Calu3 (cell line): Measurements from ENCODE around the gene MRPS15. TPM values are rescaled to one million over a fixed set of nuclear protein-coding genes. Genes with fewer than 3 reads are reported as not detected.

Source experiments
- BruUV-seq: library from RNA; stranded (reverse); fragments of 400-500 nt; replicated peaks from 2 replicates; lab custom pipeline; 2021; lab: Mats Ljungman, UMichigan
- CTCF ChIA-PET: fragments of 300-600 bp; sonication (Branson Sonifier 250); formaldehyde crosslinking; loops from one replicate; lab custom pipeline; 2022; ENCODE audit warnings: antibody characterized with exemption; lab: Charles Lee
- DNase-seq: peaks from one replicate; pipeline ENCODE4 v3.0.0; 2022
- H3K27ac Mint-ChIP-seq: one replicate; pipeline ENCODE4 v1.8.0; 2022; ENCODE audit warnings: mixed read lengths; ENCODE audit not compliant: unreplicated experiment
- H3K27me3 Mint-ChIP-seq: one replicate; pipeline ENCODE4 v1.8.0; 2022; ENCODE audit warnings: mixed read lengths; ENCODE audit not compliant: unreplicated experiment
- H3K36me3 Mint-ChIP-seq: one replicate; pipeline ENCODE4 v1.8.0; 2022; ENCODE audit warnings: mild to moderate bottlenecking, moderate library complexity, mixed read lengths; ENCODE audit not compliant: insufficient read depth, unreplicated experiment
- H3K4me1 Mint-ChIP-seq: one replicate; pipeline ENCODE4 v1.8.0; 2022; ENCODE audit warnings: mild to moderate bottlenecking, low read depth, mixed read lengths; ENCODE audit not compliant: unreplicated experiment
- H3K4me3 Mint-ChIP-seq: one replicate; pipeline ENCODE4 v1.8.0; 2022; ENCODE audit warnings: mild to moderate bottlenecking, low read depth, moderate library complexity, mixed read lengths; ENCODE audit not compliant: unreplicated experiment
- H3K9me3 Mint-ChIP-seq: one replicate; pipeline ENCODE4 v1.8.0; 2022; ENCODE audit warnings: low read depth, mixed read lengths; ENCODE audit not compliant: unreplicated experiment
- intact Hi-C: fragments of 100-400 bp; cut with micrococcal nuclease; formaldehyde crosslinking; loops from one replicate; pipeline ENCODE4 v1.10.0; 2022; ENCODE audit not compliant: unreplicated experiment
- total RNA-seq: library from RNA; stranded (reverse); gene quantifications from 2 replicates; pipeline ENCODE4 v1.2.3, GENCODE V29; 2022
- TF ChIP-seq, protein P1 (sequence below): fragments of 200-600 bp; IDR thresholded peaks from one replicate; pipeline ENCODE4 v1.8.0; 2022; ENCODE audit warnings: antibody characterized with exemption; ENCODE audit not compliant: unreplicated experiment

Gene MRPS15
- total RNA-seq, 1 experiment from 2014 or later = 97.8 TPM

DNA sequence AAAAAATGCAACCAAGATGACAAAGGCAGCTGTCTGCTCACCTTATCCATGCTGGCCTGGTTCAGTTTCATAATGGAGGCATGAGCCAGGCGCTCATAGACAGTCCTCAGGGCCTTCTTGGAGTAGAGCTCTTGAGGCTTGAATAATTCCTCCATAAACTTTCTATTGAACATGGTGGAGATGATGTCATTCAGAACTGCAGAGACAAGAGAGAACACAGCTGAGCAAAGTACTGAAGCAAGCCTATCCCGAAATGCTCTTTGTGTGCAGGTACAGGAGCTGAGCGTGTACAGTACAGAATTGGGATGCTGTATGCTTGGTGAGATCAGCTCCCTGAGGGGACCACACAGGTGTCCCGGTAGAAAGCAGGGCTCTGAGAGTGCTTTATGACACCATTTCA, 25.5 kb downstream of the MRPS15 start:
- H3K4me3 Mint-ChIP-seq = no peak overlapping the region
- H3K36me3 Mint-ChIP-seq = peaks cover 8% of the 10 kb centered on the region
- peaks cover 16% of the 10 kb centered on the region for H3K4me1 Mint-ChIP-seq
- BruUV-seq = no TSS peak
- H3K27ac Mint-ChIP-seq = no peak overlapping the region
- H3K9me3 Mint-ChIP-seq = no peaks in the 10 kb centered on the region
- intact Hi-C loops = no loop called here
- TF ChIP-seq, protein P1, sequence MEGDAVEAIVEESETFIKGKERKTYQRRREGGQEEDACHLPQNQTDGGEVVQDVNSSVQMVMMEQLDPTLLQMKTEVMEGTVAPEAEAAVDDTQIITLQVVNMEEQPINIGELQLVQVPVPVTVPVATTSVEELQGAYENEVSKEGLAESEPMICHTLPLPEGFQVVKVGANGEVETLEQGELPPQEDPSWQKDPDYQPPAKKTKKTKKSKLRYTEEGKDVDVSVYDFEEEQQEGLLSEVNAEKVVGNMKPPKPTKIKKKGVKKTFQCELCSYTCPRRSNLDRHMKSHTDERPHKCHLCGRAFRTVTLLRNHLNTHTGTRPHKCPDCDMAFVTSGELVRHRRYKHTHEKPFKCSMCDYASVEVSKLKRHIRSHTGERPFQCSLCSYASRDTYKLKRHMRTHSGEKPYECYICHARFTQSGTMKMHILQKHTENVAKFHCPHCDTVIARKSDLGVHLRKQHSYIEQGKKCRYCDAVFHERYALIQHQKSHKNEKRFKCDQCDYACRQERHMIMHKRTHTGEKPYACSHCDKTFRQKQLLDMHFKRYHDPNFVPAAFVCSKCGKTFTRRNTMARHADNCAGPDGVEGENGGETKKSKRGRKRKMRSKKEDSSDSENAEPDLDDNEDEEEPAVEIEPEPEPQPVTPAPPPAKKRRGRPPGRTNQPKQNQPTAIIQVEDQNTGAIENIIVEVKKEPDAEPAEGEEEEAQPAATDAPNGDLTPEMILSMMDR = no peak
- no peak for DNase-seq
- CTCF ChIA-PET = no interaction called here
- no peaks in the 10 kb centered on the region for H3K27me3 Mint-ChIP-seq

DNA sequence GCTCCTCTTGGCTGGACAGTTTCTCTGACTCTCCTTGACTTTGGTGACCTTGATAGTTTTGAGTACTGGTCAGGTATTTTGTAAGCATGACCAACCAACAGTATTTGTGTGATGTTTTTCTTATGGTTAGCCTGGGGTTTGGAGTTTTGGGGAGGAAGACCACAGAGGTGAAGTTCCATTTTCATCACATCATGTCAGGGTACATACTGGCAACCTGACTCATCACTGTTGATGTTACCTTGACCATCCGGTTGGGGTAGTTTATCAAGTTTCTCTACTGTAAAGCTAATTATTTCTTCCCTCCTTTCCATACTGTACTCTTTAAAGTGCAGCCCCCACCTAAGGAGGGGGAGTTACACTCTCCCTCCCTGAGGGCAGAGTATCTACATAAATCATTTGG, 27.4 kb downstream of the MRPS15 start:
- peak overlapping the region; percentile 72 for H3K27ac Mint-ChIP-seq

DNA sequence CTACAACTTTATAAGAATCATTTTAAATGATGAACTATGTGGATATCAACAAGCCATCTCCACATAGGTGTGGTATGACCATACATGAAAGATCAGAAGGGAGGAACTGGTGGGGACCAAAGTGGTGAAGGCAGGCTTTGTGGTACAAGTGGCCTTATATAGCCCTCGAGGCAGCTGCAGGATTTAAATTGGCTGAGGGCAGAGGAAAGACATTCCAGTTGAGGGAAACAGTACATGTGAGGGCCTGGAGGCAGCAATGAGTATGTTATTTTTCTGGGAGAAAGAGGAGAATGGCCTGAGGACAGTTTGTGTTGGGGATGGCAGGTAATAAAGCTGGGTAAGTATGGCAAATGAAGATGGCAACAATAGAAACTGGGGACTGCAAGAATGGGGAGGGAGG, 31.1 kb downstream of the MRPS15 start:
- TF ChIP-seq, protein P1 = no peak
- no TSS peak for BruUV-seq
- H3K36me3 Mint-ChIP-seq = peaks cover 14% of the 10 kb centered on the region
- no peaks in the 10 kb centered on the region for H3K27me3 Mint-ChIP-seq
- H3K9me3 Mint-ChIP-seq = no peaks in the 10 kb centered on the region
- H3K27ac Mint-ChIP-seq = peak overlapping the region; percentile 21
- intact Hi-C loops = no loop called here
- peaks cover 46% of the 10 kb centered on the region for H3K4me1 Mint-ChIP-seq
- DNase-seq = no peak
- no peak overlapping the region for H3K4me3 Mint-ChIP-seq
- CTCF ChIA-PET = interaction anchor here (0.9 kb wide), 1 partner anchor 65 kb away, joined by 3 read pairs; no protein-coding TSS in a partner anchor

More for the DNA sequence above, 27.4 kb downstream of the MRPS15 start:
- peaks cover 35% of the 10 kb centered on the region for H3K4me1 Mint-ChIP-seq
- intact Hi-C loops = no loop called here
- BruUV-seq = no TSS peak
- TF ChIP-seq, protein P1 = no peak
- CTCF ChIA-PET = interaction anchor here (0.5 kb wide), 1 partner anchor 1026 kb away, joined by 4 read pairs; no protein-coding TSS in a partner anchor
- H3K36me3 Mint-ChIP-seq = peaks cover 10% of the 10 kb centered on the region
- DNase-seq = peak; percentile 65
- H3K27me3 Mint-ChIP-seq = no peaks in the 10 kb centered on the region
- no peak overlapping the region for H3K4me3 Mint-ChIP-seq
- no peaks in the 10 kb centered on the region for H3K9me3 Mint-ChIP-seq

DNA sequence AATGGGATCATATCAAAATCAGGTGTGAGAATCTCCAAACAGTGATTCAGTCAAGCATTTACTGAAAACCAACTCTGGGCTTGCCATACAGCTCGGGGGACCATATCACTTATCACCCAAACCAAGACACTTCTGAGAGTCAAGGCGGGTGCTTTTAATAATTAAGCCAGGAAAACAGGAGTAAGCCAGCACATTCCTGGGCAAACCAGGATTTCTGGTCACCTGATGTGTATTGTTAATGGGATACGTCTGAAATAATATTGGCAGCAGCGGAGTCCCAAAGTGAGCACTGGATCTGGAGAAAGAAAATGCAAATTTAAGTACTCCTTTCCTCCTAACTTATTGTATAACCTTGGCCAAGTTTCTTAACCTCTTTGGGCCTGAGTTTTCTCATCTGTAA, 31.6 kb downstream of the MRPS15 start:
- Mint-ChIP-seq H3K9me3 (no peaks in the 10 kb centered on the region), H3K27ac (peak overlapping the region; percentile 21), H3K4me1 (peaks cover 46% of the 10 kb centered on the region), H3K36me3 (peaks cover 14% of the 10 kb centered on the region), H3K4me3 (no peak overlapping the region), H3K27me3 (no peaks in the 10 kb centered on the region)
- CTCF ChIA-PET = interaction anchor here (0.5 kb wide), 1 partner anchor 237 kb away, joined by 4 read pairs; no protein-coding TSS in a partner anchor
- TF ChIP-seq, protein P1 = no peak
- BruUV-seq = no TSS peak
- DNase-seq = peak; percentile 13
- intact Hi-C loops = no loop called here
